Muscle of leg (tissue), 16 donors: ENCODE results near the gene C17orf107. TPM values are rescaled to one million over a fixed set of nuclear protein-coding genes. Genes with fewer than 3 reads are reported as not detected.
"Not testable (repeated sequence)": the region's sequence is repeated elsewhere in the genome, so short reads cannot be mapped to it uniquely, and the experiment has no call there.

Source experiments
- DNase-seq: peaks from one replicate; pipeline ENCODE4 v3.0.0; 2013
- H3K27ac ChIP-seq: one replicate; pipeline ENCODE4 v1.5.1; 2013; ENCODE audit warnings: mild to moderate bottlenecking, low read length, control low read depth
- H3K27me3 ChIP-seq: one replicate; pipeline ENCODE4 v1.6.1; 2013; ENCODE audit warnings: low read length; ENCODE audit not compliant: control insufficient read depth, insufficient read depth
- H3K36me3 ChIP-seq: one replicate; pipeline ENCODE4 v1.6.1; 2013; ENCODE audit warnings: low read length; ENCODE audit not compliant: control insufficient read depth, insufficient read depth
- H3K4me1 ChIP-seq: one replicate; pipeline ENCODE4 v1.6.1; 2013; ENCODE audit warnings: low read length; ENCODE audit not compliant: control insufficient read depth, insufficient read depth
- H3K4me3 ChIP-seq: one replicate; pipeline ENCODE4 v1.5.1; 2013; ENCODE audit warnings: low read length, control low read depth
- H3K9me3 ChIP-seq: replicated peaks from 2 replicates; pipeline ENCODE4 v1.6.1; 2013; ENCODE audit warnings: low read depth, low read length; ENCODE audit not compliant: control insufficient read depth
- WGBS: methylation state at CpG from one replicate; pipeline ENCODE4 v1.1.5; 2013; ENCODE audit warnings: missing lambda C conversion rate; ENCODE audit not compliant: insufficient coverage; 5-methylcytosine and 5-hydroxymethylcytosine counted together
- long read RNA-seq, 11 donors: transcript quantifications; one replicate each; lab custom pipeline, GENCODE V29; 2026
- polyA plus RNA-seq, 8 donors: library from polyadenylated mRNA; unstranded; fragments of 120-200 nt; gene quantifications; one replicate each; pipeline versions ENCODE4 v1.2.1 to v1.2.3, GENCODE V29; 2013; ENCODE audit warnings: inconsistent platforms in 1 of 8, low replicate concordance in 1 of 8; ENCODE audit not compliant: insufficient read length in 8 of 8, insufficient read depth in 1 of 8
- total RNA-seq: library from RNA; stranded (reverse); fragments of 120-200 nt; gene quantifications from one replicate; pipeline ENCODE4 v1.2.4, GENCODE V29; 2013

C17orf107 gene
- total RNA-seq (2.8 TPM), polyA plus RNA-seq (1 to 10 TPM in 6 of 8 donors, under 1 TPM in 2; 0.80 to 3.1 (median 1.4) TPM)
- long read RNA-seq, donor 1, result 0 reads
- long read RNA-seq, donor 2, result 0 reads
- long read RNA-seq, donor 3, result 0 reads
- long read RNA-seq, donor 4, result 0 reads
- long read RNA-seq, donor 5, result 0 reads
- long read RNA-seq, donor 6, result 0 reads
- long read RNA-seq, donor 7, partial matches to known transcripts, result 0 of 2 reads
- long read RNA-seq, donor 7, other reads (novel, unspliced or antisense), result 0 of 2 reads
- long read RNA-seq, donor 8, result 0 reads
- long read RNA-seq, donor 9, result 0 reads
- long read RNA-seq, donor 10, partial matches to known transcripts, result 0 of 2 reads
- long read RNA-seq, donor 10, other reads (novel, unspliced or antisense), result 0 of 2 reads
- long read RNA-seq, donor 11, result 0 reads

DNA sequence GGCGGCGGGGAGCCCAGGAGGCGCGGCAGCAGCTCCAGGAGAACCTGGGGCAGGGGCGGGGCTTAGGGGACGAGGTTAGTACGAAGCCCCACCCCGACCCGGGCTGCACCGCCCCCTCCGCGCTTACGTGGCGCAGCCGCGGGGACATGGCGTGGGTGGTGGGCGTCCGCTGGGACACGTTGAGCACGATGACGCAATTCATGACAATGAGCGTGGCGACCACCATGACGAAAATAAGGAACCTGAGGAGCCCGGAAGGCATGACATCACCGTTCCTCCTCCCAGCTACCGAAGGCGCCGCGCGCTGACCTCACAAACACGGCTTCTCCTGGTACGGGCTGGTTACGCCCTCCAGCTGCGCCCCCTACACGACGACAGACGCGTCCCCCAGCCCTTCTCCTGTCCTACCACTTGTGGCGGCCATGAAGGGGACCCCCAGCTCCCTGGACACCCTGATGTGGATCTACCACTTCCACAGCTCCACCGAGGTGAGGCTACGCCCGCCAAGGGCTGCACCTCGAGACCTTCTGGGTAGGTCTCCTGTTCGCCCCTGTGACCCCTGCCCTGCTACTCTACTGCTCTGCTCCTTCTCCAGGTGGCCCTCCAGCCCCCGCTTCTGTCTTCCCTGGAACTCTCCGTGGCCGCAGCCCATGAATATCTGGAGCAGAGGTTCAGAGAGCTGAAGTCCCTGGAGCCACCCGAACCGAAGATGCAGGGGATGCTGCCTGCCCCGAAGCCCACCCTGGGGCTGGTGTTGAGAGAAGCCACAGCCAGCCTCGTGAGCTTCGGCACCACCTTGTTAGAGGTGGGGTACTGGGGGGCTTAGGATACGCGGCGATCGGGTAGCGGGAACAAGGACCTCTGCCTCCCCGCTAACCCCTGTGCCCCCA, at the start of gene C17orf107:
C17orf107 (plus strand) TSS at position 196 of the 890 bp plus-strand sequence; CDS start at position 423, 227 bp downstream.
- H3K27me3 ChIP-seq, result peaks cover 38% of the 10 kb centered on the region
- peaks cover 51% of the 10 kb centered on the region for H3K4me1 ChIP-seq
- peaks cover 29% of the 10 kb centered on the region for H3K36me3 ChIP-seq
- peak within 1 kb of the TSS; percentile 20 for H3K27ac ChIP-seq
- no peaks in the 10 kb centered on the region for H3K9me3 ChIP-seq
- WGBS, result 9% methylated on average over 54 of the region's 60 CpGs
- H3K4me3 ChIP-seq, result peak within 1 kb of the TSS; percentile 45
- DNase-seq, result peak; percentile 87

DNA sequence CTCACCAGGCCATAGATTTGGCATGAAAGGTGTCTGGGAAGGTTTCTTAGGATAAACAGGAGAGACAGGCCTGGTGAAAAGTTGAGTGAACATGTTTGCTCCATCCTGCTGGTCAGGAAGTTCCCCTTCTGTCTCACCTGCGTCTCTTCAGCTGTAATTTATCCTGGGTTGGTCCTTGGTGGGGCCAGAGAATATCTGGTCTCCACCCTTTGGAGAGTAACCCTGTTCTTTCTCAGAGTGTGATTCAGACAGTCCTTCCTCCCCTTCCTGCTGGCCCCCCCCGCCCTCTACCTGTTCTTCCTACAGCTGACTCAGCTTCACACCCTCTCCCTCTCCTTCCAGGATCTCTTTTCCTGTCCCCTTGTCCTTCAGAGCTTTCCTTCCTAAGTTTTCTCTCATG, 49.1 kb upstream of the C17orf107 start:
- no peak overlapping the region for H3K4me3 ChIP-seq
- no peaks in the 10 kb centered on the region for H3K9me3 ChIP-seq
- DNase-seq, result no peak
- H3K27ac ChIP-seq, result no peak overlapping the region
- 100% methylated on average over 1 of the region's 2 CpGs for WGBS
- peaks cover 2% of the 10 kb centered on the region for H3K4me1 ChIP-seq
- peaks cover 8% of the 10 kb centered on the region for H3K36me3 ChIP-seq
- H3K27me3 ChIP-seq, result no peaks in the 10 kb centered on the region

DNA sequence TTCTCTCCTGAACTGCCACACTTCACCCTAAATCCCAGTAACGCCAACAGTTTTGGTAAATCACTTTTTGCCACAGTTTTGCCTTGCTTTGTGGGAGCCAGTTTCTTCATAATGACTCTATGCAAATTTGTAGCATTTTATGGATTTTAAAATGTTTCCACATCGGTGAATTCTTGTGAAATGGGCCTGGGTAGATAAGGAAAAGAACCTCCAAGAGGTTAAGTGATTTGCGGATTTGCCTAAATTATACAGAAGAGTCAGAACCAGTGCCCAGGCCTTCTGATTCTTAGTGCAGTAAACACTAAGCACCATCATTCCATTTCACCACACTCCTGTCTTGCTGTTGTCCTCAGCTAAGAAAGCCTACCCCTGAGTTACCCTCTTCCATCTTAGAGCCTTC, 48.3 kb upstream of the C17orf107 start:
- peaks cover 8% of the 10 kb centered on the region for H3K36me3 ChIP-seq
- no peaks in the 10 kb centered on the region for H3K27me3 ChIP-seq
- no peaks in the 10 kb centered on the region for H3K9me3 ChIP-seq
- H3K4me1 ChIP-seq, result peaks cover 4% of the 10 kb centered on the region
- DNase-seq, result no peak
- no CpG with 5 or more reads among the region's 3 CpGs for WGBS
- no peak overlapping the region for H3K4me3 ChIP-seq
- H3K27ac ChIP-seq, result no peak overlapping the region

DNA sequence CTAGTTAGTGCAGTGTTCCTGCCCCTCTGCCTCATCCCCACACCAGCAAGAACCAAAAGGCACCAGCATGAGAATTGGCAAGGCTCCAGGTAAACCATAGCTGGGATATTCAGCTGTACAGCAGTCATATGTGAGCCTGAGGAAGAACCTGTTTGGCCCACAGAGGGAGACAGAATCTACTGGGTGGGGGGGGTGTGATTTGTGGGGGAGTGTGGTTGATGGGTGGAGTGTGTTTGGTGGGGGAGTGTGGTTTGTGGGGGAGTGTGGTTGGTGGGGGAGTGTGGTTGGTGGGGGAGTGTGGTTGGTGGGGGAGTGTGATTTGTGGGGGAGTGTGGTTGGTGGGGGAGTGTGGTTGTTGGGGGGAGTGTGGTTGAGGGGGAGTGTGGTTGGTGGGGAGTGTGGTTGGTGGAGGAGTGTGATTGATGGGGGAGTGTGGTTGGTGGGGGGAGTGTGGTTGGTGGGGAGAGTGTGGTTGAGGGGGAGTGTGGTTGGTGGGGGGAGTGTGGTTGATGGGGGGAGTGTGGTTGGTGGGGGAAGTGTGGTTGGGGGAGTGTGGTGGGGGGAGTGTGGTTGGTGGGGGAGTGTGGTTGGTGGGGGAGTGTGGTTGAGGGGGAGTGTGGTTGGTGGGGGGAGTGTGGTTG, 46.6 kb upstream of the C17orf107 start:
- peak; percentile 40 for DNase-seq
- Histone ChIP-seq H3K9me3 (no peaks in the 10 kb centered on the region), H3K4me1 (peaks cover 12% of the 10 kb centered on the region), H3K27ac (no peak overlapping the region), H3K27me3 (no peaks in the 10 kb centered on the region), H3K36me3 (peaks cover 3% of the 10 kb centered on the region), H3K4me3 (no peak overlapping the region)

DNA sequence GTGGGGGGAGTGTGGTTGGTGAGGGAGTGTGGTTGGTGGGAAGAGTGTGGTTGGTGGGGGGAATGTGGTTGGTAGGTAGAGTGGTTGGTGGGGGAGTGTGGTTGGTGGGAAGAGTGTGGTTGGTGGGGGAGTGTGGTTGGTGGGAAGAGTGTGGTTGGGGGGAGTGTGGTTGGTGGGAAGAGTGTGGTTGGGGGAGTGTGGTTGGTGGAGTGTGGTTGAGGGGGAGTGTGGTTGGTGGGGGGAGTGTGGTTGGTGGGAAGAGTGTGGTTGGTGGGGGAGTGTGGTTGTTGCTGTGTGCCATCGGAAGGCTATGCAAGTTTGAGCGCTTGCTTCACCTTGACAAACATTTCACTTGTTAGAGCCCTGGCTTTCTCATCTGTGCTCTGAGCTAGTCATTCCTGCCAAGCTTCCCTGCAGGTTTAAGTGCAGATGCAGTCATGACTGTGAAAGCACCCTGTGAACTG, 46.1 kb upstream of the C17orf107 start:
- Histone ChIP-seq H3K36me3 (peaks cover 3% of the 10 kb centered on the region), H3K27me3 (no peaks in the 10 kb centered on the region), H3K4me1 (peaks cover 17% of the 10 kb centered on the region), H3K9me3 (no peaks in the 10 kb centered on the region), H3K27ac (no peak overlapping the region), H3K4me3 (no peak overlapping the region)
- WGBS, result no CpG with 5 or more reads among the region's 2 CpGs
- DNase-seq, result no peak

DNA sequence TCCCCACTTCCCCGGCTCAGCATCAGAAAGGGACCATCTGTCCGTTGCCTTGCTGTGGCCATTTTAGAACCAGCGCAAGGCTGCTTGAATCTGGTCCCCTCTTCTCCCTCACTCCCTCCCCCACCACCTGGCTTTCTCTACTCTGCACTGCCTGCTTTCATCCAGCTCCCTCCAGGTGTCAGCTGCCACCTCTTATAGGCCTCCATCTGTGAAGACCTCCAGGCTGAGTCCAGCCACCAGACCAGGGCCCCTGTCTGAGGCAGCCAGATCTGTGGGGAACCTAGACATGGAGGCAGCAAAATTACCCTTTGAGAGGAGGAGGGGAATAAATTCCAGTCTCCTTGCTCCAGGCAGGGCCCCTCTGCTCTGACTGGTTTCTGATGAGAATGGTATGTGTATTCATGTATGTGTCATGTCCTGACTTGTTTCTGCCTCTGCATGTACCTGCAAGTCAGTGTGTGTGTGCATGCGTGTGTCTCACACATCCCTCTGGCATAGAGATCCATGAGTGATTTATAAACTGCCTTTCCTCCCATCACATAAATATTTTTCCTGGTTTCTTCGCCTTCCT, 45.1 kb upstream of the C17orf107 start:
- DNase-seq, result no peak
- H3K4me3 ChIP-seq, result no peak overlapping the region
- no peaks in the 10 kb centered on the region for H3K27me3 ChIP-seq
- WGBS, result 71% methylated on average over 4 of the region's 5 CpGs
- peaks cover 23% of the 10 kb centered on the region for H3K4me1 ChIP-seq
- H3K36me3 ChIP-seq, result peaks cover 3% of the 10 kb centered on the region
- no peaks in the 10 kb centered on the region for H3K9me3 ChIP-seq
- no peak overlapping the region for H3K27ac ChIP-seq

DNA sequence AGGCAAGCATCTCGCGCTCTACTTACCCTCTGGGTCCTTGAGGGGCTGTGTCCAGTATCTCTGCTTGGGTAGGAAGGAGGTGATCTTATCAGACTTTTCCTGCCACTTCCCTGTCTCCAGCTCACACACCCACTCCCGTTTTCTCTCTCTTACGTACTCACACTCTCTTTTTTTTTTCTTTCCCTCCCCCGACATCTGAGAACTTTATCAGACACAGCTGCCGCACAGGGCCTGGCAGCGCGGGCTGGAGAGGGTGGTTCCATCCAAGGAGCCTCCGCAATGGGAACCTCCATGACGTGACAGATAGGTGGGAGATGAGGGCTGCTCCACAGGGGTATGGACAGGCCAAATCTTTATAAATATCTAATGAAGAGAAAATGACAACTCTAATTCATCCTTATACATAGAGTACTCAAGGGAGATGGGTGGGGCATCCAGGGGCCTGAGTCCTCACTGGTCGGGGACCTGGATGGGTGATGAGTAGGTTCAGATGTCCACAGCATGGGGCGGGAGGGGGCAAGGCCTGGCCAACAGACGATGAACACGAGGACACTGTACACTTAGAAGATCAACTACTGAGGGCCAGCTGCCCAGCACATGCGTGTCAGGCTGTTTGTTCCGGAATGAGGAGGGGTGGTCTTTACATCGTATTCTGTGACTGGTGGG, 42.9 kb upstream of the C17orf107 start:
- Histone ChIP-seq H3K36me3 (peaks cover 12% of the 10 kb centered on the region), H3K4me3 (no peak overlapping the region), H3K27me3 (no peaks in the 10 kb centered on the region), H3K4me1 (peaks cover 32% of the 10 kb centered on the region), H3K27ac (no peak overlapping the region), H3K9me3 (no peaks in the 10 kb centered on the region)
- DNase-seq, result no peak
- WGBS, result 97% methylated on average over 5 of the region's 17 CpGs

DNA sequence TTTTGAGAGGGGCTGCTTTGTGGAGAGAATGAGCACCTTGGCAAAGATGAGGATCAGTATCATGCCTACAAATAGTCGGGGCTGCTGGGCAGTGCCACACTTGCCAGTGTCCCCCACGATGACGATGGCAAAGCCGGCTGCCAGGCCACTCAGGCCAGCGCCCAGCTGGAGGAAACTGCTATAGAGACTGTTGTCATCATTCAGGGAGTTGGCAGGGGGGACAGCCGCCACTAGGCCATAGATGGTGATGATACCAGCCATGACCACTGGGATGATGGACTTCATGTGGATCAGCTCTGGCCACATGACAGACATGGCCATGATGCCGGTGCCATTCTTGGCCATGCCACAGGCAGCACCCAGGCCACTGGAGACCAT, 42.4 kb upstream of the C17orf107 start:
- peaks cover 32% of the 10 kb centered on the region for H3K4me1 ChIP-seq
- H3K27me3 ChIP-seq, result no peaks in the 10 kb centered on the region
- peaks cover 13% of the 10 kb centered on the region for H3K36me3 ChIP-seq
- H3K9me3 ChIP-seq, result no peaks in the 10 kb centered on the region
- no peak overlapping the region for H3K4me3 ChIP-seq
- no peak overlapping the region for H3K27ac ChIP-seq
- no peak for DNase-seq
- 93% methylated on average over 7 of the region's 7 CpGs for WGBS

DNA sequence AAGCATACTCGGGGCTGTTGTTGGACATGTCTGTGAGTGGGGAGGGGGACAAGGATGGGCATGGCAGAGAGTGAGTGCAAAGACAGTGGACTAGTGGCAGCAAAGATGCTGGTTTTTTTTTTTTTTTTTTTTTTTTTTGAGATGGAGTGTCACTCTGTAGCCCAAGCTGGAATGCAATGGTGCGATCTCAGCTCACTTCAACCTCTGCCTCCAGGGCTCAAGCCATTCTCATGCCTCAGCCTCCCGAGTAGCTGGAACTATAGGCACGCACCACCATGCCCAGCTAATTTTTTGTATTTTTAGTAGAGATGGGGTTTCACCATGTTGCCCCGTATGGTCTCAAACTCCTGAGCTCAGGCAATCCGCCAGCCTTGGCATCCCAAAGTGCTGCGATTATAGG, 42.0 kb upstream of the C17orf107 start:
- not testable (repeated sequence) for H3K27ac ChIP-seq, H3K27me3 ChIP-seq, H3K9me3 ChIP-seq, H3K4me3 ChIP-seq, DNase-seq
- peaks cover 32% of the 10 kb centered on the region for H3K4me1 ChIP-seq
- H3K36me3 ChIP-seq, result peaks cover 13% of the 10 kb centered on the region
- 90% methylated on average over 4 of the region's 7 CpGs for WGBS
